ENCODE results near the gene SV2C.

DNA sequence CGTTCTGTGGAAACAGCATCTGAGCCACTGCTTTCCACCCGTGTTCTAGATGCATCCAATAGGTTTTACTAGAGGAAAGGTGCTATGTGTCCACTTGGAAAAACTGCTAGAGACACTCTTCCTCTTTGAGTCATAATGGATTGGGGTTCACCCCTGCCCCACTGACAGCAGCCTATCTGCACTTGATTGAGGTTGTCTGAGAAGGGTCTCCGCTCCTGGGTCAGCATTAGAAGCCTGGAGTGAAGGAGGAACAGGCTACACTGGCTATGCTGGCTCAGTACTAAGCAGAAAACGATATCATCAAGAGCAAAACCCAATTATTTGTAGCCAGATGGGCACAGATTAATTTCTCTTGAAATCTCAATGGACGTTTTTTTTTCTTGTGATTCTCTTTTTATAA, 167.3 kb downstream of the SV2C start:
- TF ChIP-seq EZH2 (IDR thresholded peaks at IDR 0.05; ENCODE audit: borderline replicate concordance, control insufficient read depth, low read depth, low read length) (no peak), EP300 (IDR thresholded peaks at IDR 0.05; ENCODE audit: borderline replicate concordance in 1 of 2, control insufficient read depth in 1 of 2, low read depth in 2 of 2, low read length in 2 of 2) (no peak), SIN3A (IDR thresholded peaks at IDR 0.05; ENCODE audit: low read depth, low read length) (no peak), HDAC6 (IDR thresholded peaks at IDR 0.05; ENCODE audit: unreplicated experiment) (no peak), ZNF274 (IDR thresholded peaks at IDR 0.05; ENCODE audit: insufficient read depth, insufficient read length) (no peak)
- TF ChIP-seq, protein P1, sequence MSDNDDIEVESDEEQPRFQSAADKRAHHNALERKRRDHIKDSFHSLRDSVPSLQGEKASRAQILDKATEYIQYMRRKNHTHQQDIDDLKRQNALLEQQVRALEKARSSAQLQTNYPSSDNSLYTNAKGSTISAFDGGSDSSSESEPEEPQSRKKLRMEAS (IDR thresholded peaks at IDR 0.05; ENCODE audit: low read depth, low read length): no peak
- TF ChIP-seq, protein P2, sequence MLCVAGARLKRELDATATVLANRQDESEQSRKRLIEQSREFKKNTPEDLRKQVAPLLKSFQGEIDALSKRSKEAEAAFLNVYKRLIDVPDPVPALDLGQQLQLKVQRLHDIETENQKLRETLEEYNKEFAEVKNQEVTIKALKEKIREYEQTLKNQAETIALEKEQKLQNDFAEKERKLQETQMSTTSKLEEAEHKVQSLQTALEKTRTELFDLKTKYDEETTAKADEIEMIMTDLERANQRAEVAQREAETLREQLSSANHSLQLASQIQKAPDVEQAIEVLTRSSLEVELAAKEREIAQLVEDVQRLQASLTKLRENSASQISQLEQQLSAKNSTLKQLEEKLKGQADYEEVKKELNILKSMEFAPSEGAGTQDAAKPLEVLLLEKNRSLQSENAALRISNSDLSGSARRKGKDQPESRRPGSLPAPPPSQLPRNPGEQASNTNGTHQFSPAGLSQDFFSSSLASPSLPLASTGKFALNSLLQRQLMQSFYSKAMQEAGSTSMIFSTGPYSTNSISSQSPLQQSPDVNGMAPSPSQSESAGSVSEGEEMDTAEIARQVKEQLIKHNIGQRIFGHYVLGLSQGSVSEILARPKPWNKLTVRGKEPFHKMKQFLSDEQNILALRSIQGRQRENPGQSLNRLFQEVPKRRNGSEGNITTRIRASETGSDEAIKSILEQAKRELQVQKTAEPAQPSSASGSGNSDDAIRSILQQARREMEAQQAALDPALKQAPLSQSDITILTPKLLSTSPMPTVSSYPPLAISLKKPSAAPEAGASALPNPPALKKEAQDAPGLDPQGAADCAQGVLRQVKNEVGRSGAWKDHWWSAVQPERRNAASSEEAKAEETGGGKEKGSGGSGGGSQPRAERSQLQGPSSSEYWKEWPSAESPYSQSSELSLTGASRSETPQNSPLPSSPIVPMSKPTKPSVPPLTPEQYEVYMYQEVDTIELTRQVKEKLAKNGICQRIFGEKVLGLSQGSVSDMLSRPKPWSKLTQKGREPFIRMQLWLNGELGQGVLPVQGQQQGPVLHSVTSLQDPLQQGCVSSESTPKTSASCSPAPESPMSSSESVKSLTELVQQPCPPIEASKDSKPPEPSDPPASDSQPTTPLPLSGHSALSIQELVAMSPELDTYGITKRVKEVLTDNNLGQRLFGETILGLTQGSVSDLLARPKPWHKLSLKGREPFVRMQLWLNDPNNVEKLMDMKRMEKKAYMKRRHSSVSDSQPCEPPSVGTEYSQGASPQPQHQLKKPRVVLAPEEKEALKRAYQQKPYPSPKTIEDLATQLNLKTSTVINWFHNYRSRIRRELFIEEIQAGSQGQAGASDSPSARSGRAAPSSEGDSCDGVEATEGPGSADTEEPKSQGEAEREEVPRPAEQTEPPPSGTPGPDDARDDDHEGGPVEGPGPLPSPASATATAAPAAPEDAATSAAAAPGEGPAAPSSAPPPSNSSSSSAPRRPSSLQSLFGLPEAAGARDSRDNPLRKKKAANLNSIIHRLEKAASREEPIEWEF (IDR thresholded peaks at IDR 0.05; ENCODE audit: insufficient replicate concordance, low read depth, low read length): no peak
